SK-N-SH treated with all-trans-retinoic acid at 6 μM for 48 hours (cell line): ENCODE data around the gene NDRG4.

Experiments
- ATAC-seq: fragments of 200-7000 bp; cut with Tn5 transposase; 3 replicates; pipeline ENCODE4 v1.9.1; 2020; ENCODE audit warnings: mild to moderate bottlenecking, moderate library complexity
- ARNTL ChIP-seq: fragments of 450-650 bp; formaldehyde crosslinking; IDR thresholded peaks from 2 replicates; pipeline ENCODE4 v1.5.0; 2020; ENCODE audit warnings: low read depth, mild to moderate bottlenecking, moderate library complexity, borderline replicate concordance
- BACH2 ChIP-seq: fragments of 250-450 bp; sonication (Bioruptor Pico); IDR thresholded peaks from 2 replicates; pipeline ENCODE4 v1.9.0; 2021; ENCODE audit warnings: mild to moderate bottlenecking, borderline replicate concordance
- CSDC2 ChIP-seq: fragments of 250-450 bp; sonication (Bioruptor Pico); IDR thresholded peaks from 2 replicates; pipeline ENCODE4 v1.5.0; 2020; ENCODE audit warnings: mild to moderate bottlenecking, moderate library complexity
- ESRRG ChIP-seq: fragments of 250-450 bp; sonication (Bioruptor Pico); IDR thresholded peaks from 2 replicates; pipeline ENCODE4 v1.6.1; 2021; ENCODE audit warnings: mild to moderate bottlenecking
- GLIS3 ChIP-seq: fragments of 250-450 bp; sonication (Bioruptor Pico); IDR thresholded peaks from 2 replicates; pipeline ENCODE4 v1.5.0; 2020; ENCODE audit warnings: mild to moderate bottlenecking, moderate library complexity
- ISL1 ChIP-seq: fragments of 250-450 bp; sonication (Bioruptor Pico); IDR thresholded peaks from 2 replicates; pipeline ENCODE4 v2.1.2; 2022; ENCODE audit warnings: mild to moderate bottlenecking, moderate library complexity
- PPARA ChIP-seq: fragments of 250-450 bp; sonication (Bioruptor Pico); IDR thresholded peaks from 2 replicates; pipeline ENCODE4 v1.5.0; 2020; ENCODE audit warnings: mild to moderate bottlenecking, borderline replicate concordance
- RARB ChIP-seq: fragments of 250-450 bp; sonication (Bioruptor Pico); IDR thresholded peaks from 2 replicates; pipeline ENCODE4 v1.8.0; 2021; ENCODE audit warnings: mild to moderate bottlenecking, moderate library complexity
- SNAI2 ChIP-seq: fragments of 250-450 bp; sonication (Bioruptor Pico); IDR thresholded peaks from 2 replicates; pipeline ENCODE4 v1.5.0; 2020; ENCODE audit warnings: mild to moderate bottlenecking, moderate library complexity
- TCF4 ChIP-seq: fragments of 250-450 bp; sonication (Bioruptor Pico); IDR thresholded peaks from 2 replicates; pipeline ENCODE4 v1.8.0; 2021; ENCODE audit warnings: mild to moderate bottlenecking, moderate library complexity, borderline replicate concordance
- TOX ChIP-seq: fragments of 250-450 bp; sonication (Bioruptor Pico); IDR thresholded peaks from 2 replicates; pipeline ENCODE4 v1.8.0; 2021; ENCODE audit warnings: mild to moderate bottlenecking, moderate library complexity, borderline replicate concordance
- ZC3H10 ChIP-seq: fragments of 250-450 bp; sonication (Bioruptor Pico); IDR thresholded peaks from 2 replicates; pipeline ENCODE4 v1.5.1; 2021; ENCODE audit warnings: mild to moderate bottlenecking, moderate library complexity
- ZFP3 ChIP-seq: fragments of 250-450 bp; sonication (Bioruptor Pico); IDR thresholded peaks from 2 replicates; pipeline ENCODE4 v1.5.0; 2020; ENCODE audit warnings: mild to moderate bottlenecking, moderate library complexity
- ZFP30 ChIP-seq: fragments of 450-650 bp; formaldehyde crosslinking; IDR thresholded peaks from 2 replicates; pipeline ENCODE4 v1.5.0; 2022; ENCODE audit warnings: mild to moderate bottlenecking, moderate library complexity
- ZNF565 ChIP-seq: fragments of 450-650 bp; formaldehyde crosslinking; conservative IDR thresholded peaks from 2 replicates; pipeline ENCODE4 v1.5.0; 2020; ENCODE audit warnings: low read depth, mild to moderate bottlenecking, moderate library complexity
- ZNF70 ChIP-seq: fragments of 450-650 bp; formaldehyde crosslinking; IDR thresholded peaks from 2 replicates; pipeline ENCODE4 v1.5.0; 2020; ENCODE audit warnings: mild to moderate bottlenecking, moderate library complexity
- ZNF8 ChIP-seq: fragments of 450-650 bp; formaldehyde crosslinking; IDR thresholded peaks from 2 replicates; pipeline ENCODE4 v1.5.0; 2020; ENCODE audit warnings: mild to moderate bottlenecking, moderate library complexity
- TF ChIP-seq, protein P1 (sequence below): fragments of 250-450 bp; sonication (Bioruptor Pico); IDR thresholded peaks from 2 replicates; pipeline ENCODE4 v1.5.1; 2021; ENCODE audit warnings: mild to moderate bottlenecking, moderate library complexity
- TF ChIP-seq, protein P2 (sequence below): fragments of 250-450 bp; sonication (Bioruptor Pico); IDR thresholded peaks from 2 replicates; pipeline ENCODE4 v1.8.0; 2021; ENCODE audit warnings: low read depth, mild to moderate bottlenecking, moderate library complexity, borderline replicate concordance
- TF ChIP-seq, protein P3 (sequence below): fragments of 250-450 bp; sonication (Bioruptor Pico); IDR thresholded peaks from 2 replicates; pipeline ENCODE4 v1.5.1; 2020; ENCODE audit warnings: low read depth, mild to moderate bottlenecking, moderate library complexity

The NDRG4 gene

DNA sequence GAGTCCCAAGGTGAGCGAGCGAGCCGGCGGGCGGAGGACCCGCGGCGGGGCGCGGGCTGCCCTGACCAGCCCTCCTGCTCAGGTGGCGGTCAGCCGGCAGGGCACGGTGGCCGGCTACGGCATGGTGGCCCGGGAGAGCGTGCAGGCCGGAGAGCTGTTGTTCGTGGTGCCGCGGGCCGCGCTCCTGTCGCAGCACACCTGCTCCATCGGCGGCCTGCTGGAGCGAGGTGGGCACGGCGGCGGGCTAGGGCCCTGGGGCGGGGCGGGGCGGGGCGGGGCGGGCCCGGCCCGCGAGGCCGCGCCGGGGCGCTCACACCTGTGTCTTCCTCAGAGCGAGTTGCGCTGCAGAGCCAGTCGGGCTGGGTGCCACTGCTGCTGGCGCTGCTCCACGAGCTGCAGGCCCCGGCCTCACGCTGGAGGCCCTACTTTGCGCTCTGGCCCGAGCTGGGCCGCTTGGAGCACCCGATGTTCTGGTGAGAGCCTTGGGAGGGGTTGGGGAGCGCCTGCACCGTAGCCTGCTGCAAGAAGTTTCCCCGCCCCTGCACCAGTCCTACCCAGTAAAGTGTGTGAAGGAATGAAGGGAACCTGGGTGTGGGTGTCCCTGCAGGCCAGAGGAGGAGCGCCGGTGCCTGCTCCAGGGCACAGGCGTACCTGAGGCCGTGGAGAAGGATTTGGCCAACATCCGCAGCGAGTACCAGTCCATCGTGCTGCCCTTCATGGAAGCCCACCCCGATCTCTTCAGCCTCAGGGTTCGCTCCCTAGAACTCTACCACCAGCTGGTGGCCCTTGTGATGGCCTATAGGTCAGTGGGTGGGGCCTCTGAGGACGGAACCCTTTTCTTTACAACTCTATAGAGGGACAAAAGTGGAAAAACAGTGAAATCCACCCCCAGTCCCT is 16.2 kb downstream of the NDRG4 start (continued):
- TF ChIP-seq ZNF8 (no peak), ISL1 (CRISPR knock-in tag) (no peak), TCF4 (CRISPR knock-in tag) (no peak), GLIS3 (CRISPR knock-in tag) (no peak), CSDC2 (CRISPR knock-in tag) (no peak), PPARA (CRISPR knock-in tag) (no peak)
- TF ChIP-seq, protein P1, sequence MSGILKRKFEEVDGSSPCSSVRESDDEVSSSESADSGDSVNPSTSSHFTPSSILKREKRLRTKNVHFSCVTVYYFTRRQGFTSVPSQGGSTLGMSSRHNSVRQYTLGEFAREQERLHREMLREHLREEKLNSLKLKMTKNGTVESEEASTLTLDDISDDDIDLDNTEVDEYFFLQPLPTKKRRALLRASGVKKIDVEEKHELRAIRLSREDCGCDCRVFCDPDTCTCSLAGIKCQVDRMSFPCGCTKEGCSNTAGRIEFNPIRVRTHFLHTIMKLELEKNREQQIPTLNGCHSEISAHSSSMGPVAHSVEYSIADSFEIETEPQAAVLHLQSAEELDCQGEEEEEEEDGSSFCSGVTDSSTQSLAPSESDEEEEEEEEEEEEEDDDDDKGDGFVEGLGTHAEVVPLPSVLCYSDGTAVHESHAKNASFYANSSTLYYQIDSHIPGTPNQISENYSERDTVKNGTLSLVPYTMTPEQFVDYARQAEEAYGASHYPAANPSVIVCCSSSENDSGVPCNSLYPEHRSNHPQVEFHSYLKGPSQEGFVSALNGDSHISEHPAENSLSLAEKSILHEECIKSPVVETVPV, result no peak

DNA sequence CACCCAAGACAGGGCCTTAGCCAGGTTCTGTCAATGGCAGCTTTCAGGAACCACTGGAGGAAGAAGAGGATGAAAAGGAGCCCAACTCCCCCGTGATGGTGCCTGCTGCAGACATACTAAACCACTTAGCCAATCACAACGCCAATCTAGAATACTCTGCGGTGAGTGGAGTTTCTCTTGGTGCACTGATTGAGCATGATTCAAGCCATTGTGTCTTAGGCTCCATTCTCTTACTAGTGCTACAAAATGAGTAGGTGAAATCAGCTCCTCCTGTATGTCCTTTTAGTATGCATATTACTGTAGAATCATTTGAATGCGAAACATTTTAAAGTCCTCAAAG is 16.8 kb downstream of the NDRG4 start:
- no peak for ATAC-seq
- TF ChIP-seq ZFP30 (no peak), PPARA (CRISPR knock-in tag) (no peak), ARNTL (no peak), CSDC2 (CRISPR knock-in tag) (no peak), SNAI2 (CRISPR knock-in tag) (no peak), ZFP3 (no peak), ZNF8 (no peak), ZC3H10 (CRISPR knock-in tag) (no peak), ISL1 (CRISPR knock-in tag) (no peak), RARB (CRISPR knock-in tag) (no peak), ESRRG (CRISPR knock-in tag) (no peak), GLIS3 (CRISPR knock-in tag) (no peak), ZNF70 (CRISPR knock-in tag) (no peak), TOX (CRISPR knock-in tag) (no peak), ZNF565 (CRISPR knock-in tag) (no peak)
- TF ChIP-seq, protein P2, sequence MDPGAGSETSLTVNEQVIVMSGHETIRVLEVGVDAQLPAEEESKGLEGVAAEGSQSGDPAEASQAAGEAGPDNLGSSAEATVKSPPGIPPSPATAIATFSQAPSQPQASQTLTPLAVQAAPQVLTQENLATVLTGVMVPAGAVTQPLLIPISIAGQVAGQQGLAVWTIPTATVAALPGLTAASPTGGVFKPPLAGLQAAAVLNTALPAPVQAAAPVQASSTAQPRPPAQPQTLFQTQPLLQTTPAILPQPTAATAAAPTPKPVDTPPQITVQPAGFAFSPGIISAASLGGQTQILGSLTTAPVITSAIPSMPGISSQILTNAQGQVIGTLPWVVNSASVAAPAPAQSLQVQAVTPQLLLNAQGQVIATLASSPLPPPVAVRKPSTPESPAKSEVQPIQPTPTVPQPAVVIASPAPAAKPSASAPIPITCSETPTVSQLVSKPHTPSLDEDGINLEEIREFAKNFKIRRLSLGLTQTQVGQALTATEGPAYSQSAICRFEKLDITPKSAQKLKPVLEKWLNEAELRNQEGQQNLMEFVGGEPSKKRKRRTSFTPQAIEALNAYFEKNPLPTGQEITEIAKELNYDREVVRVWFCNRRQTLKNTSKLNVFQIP (CRISPR knock-in tag), result no peak
- TF ChIP-seq, protein P3, sequence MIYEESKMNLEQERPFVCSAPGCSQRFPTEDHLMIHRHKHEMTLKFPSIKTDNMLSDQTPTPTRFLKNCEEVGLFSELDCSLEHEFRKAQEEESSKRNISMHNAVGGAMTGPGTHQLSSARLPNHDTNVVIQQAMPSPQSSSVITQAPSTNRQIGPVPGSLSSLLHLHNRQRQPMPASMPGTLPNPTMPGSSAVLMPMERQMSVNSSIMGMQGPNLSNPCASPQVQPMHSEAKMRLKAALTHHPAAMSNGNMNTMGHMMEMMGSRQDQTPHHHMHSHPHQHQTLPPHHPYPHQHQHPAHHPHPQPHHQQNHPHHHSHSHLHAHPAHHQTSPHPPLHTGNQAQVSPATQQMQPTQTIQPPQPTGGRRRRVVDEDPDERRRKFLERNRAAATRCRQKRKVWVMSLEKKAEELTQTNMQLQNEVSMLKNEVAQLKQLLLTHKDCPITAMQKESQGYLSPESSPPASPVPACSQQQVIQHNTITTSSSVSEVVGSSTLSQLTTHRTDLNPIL (CRISPR knock-in tag), result no peak

DNA sequence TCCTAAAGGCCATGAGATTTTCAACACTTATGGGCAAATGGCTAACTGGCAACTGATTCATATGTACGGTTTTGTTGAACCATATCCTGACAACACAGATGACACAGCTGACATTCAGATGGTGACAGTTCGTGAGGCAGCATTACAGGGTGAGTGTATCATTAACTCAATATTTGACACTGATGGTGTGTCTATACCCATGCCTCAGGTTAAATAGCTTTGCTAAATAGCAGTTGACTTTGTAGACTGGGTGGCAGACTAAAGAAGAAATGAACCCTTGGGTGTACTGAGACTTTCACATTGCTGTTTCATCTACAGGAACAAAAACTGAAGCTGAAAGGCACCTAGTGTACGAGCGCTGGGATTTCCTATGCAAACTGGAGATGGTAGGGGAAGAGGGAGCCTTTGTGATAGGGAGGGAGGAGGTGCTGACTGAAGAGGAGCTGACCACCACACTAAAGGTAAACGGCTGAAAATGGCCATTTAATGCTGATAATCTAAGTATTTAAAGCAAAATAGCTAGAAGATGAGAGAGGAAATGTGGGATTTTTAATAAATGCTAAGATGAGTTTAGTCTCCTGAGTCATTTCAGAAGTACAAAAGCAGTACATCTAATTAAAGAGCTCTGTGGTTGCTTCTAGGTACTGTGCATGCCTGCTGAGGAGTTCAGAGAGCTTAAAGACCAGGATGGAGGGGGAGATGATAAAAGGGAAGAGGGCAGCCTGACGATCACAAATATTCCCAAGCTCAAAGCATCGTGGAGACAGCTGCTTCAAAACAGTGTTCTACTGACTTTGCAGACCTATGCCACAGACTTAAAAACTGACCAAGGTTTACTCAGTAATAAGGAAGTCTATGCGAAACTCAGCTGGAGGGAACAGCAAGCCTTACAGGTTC is 18.4 kb downstream of the NDRG4 start:
- no peak for TF ChIP-seq PPARA (CRISPR knock-in tag)
- no peak for TF ChIP-seq ZFP30
- TF ChIP-seq ZC3H10 (CRISPR knock-in tag), result no peak
- no peak for TF ChIP-seq ISL1 (CRISPR knock-in tag)
- TF ChIP-seq SNAI2 (CRISPR knock-in tag), result no peak
- TF ChIP-seq ARNTL, result no peak
- TF ChIP-seq RARB (CRISPR knock-in tag), result no peak
- TF ChIP-seq, protein P1, result no peak
- no peak for TF ChIP-seq CSDC2 (CRISPR knock-in tag)
- TF ChIP-seq GLIS3 (CRISPR knock-in tag), result no peak
- TF ChIP-seq ESRRG (CRISPR knock-in tag), result no peak
- no peak for ATAC-seq

DNA sequence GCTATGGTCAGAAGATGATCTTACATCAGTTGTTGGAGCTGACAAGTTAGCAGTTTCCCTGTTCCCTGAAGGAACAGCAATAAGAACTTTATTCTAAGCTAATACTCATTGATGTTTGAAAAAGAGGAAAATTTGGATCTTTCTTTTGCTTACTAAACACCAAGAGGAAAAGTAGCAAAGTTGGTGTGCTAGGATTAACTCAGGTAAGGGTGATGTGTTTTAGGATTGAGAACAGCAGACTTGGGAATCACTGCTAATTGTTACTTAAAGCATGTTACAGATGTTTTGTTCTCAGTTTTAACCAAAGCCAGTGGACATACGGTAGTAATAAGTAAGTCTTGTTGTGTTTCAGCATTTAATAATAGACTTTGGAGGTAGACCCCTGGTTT is 19.0 kb downstream of the NDRG4 start:
- TF ChIP-seq BACH2 (CRISPR knock-in tag), result no peak
- TF ChIP-seq PPARA (CRISPR knock-in tag), result no peak
- TF ChIP-seq ZC3H10 (CRISPR knock-in tag), result no peak
- no peak for TF ChIP-seq GLIS3 (CRISPR knock-in tag)
- no peak for TF ChIP-seq ARNTL
- TF ChIP-seq ZNF565 (CRISPR knock-in tag), result no peak
- no peak for TF ChIP-seq ISL1 (CRISPR knock-in tag)
- TF ChIP-seq, protein P1, result no peak
- no peak for ATAC-seq
